ENCODE data around the gene LRRC38.
"Not testable (repeated sequence)": the region's sequence is repeated elsewhere in the genome, so short reads cannot be mapped to it uniquely, and the experiment has no call there.

LRRC38 gene

GRCh38 chr1:13513895-13514546 lies at the start of gene LRRC38:
Gene LRRC38, minus strand, starts transcription at chr1:13514003. Its CDS starts 410 bp downstream, at chr1:13513593.
- FAIRE-seq (no peak), DNase-seq (ENCODE audit: extremely low spot score, insufficient read length, low read depth) (no peak)

GRCh38 chr1:13562981-13563380 lies 49.2 kb upstream of the LRRC38 start:
- not testable (repeated sequence) for FAIRE-seq; DNase-seq (ENCODE audit: extremely low spot score, insufficient read length, low read depth)

GRCh38 chr1:13560541-13560940 lies 46.7 kb upstream of the LRRC38 start:
- FAIRE-seq, result no peak
- DNase-seq (ENCODE audit: extremely low spot score, insufficient read length, low read depth), result no peak

GRCh38 chr1:13556224-13556764 lies 42.5 kb upstream of the LRRC38 start:
- no peak for DNase-seq (ENCODE audit: extremely low spot score, insufficient read length, low read depth)
- FAIRE-seq, result no peak

- FAIRE-seq, result no peak
These were observed 41.0 kb upstream of the LRRC38 start for GRCh38 chr1:13554798-13555197.

GRCh38 chr1:13550663-13551062 lies 36.9 kb upstream of the LRRC38 start:
- FAIRE-seq (no peak), DNase-seq (ENCODE audit: extremely low spot score, insufficient read length, low read depth) (no peak)

More at GRCh38 chr1:13554798-13555197, 41.0 kb upstream of the LRRC38 start:
- no peak for DNase-seq (ENCODE audit: extremely low spot score, insufficient read length, low read depth)

- FAIRE-seq (no peak), DNase-seq (ENCODE audit: extremely low spot score, insufficient read length, low read depth) (no peak)
These were observed 35.7 kb upstream of the LRRC38 start for GRCh38 chr1:13549521-13549920.

GRCh38 chr1:13549021-13549420 lies 35.2 kb upstream of the LRRC38 start:
- DNase-seq (ENCODE audit: extremely low spot score, insufficient read length, low read depth) (no peak), FAIRE-seq (no peak)

- FAIRE-seq (no peak), DNase-seq (ENCODE audit: extremely low spot score, insufficient read length, low read depth) (no peak)
These were observed 34.5 kb upstream of the LRRC38 start for GRCh38 chr1:13548281-13548680.

GRCh38 chr1:13546791-13547190 lies 33.0 kb upstream of the LRRC38 start:
- DNase-seq (ENCODE audit: extremely low spot score, insufficient read length, low read depth) (no peak), FAIRE-seq (no peak)

- FAIRE-seq (no peak), DNase-seq (ENCODE audit: extremely low spot score, insufficient read length, low read depth) (no peak)
These were observed 30.4 kb upstream of the LRRC38 start for GRCh38 chr1:13544221-13544556.

GRCh38 chr1:13543451-13544220 lies 29.8 kb upstream of the LRRC38 start:
- no peak for DNase-seq (ENCODE audit: extremely low spot score, insufficient read length, low read depth)

GRCh38 chr1:13541435-13542215 lies 27.8 kb upstream of the LRRC38 start:
- peak; percentile 5 for FAIRE-seq
- DNase-seq (ENCODE audit: extremely low spot score, insufficient read length, low read depth), result no peak

More at GRCh38 chr1:13543451-13544220, 29.8 kb upstream of the LRRC38 start:
- no peak for FAIRE-seq

GRCh38 chr1:13540866-13541265 lies 27.1 kb upstream of the LRRC38 start:
- no peak for FAIRE-seq
- DNase-seq (ENCODE audit: extremely low spot score, insufficient read length, low read depth), result no peak

GRCh38 chr1:13539683-13540082 lies 25.9 kb upstream of the LRRC38 start:
- FAIRE-seq (no peak), DNase-seq (ENCODE audit: extremely low spot score, insufficient read length, low read depth) (no peak)

- FAIRE-seq (no peak), DNase-seq (ENCODE audit: extremely low spot score, insufficient read length, low read depth) (no peak)
These were observed 25.0 kb upstream of the LRRC38 start for GRCh38 chr1:13538832-13539231.

GRCh38 chr1:13536571-13536970 lies 22.8 kb upstream of the LRRC38 start:
- DNase-seq (ENCODE audit: extremely low spot score, insufficient read length, low read depth) (no peak), FAIRE-seq (no peak)

- DNase-seq (ENCODE audit: extremely low spot score, insufficient read length, low read depth) (no peak), FAIRE-seq (no peak)
These were observed 21.4 kb upstream of the LRRC38 start for GRCh38 chr1:13535227-13535626.

- FAIRE-seq, result no peak
- DNase-seq (ENCODE audit: extremely low spot score, insufficient read length, low read depth), result no peak
These were observed 14.5 kb upstream of the LRRC38 start for GRCh38 chr1:13528320-13528719.

- DNase-seq (ENCODE audit: extremely low spot score, insufficient read length, low read depth), result no peak
- FAIRE-seq, result no peak
These were observed 10.1 kb upstream of the LRRC38 start for GRCh38 chr1:13523780-13524477.

Measured in GM18507 (cell line).